WTC11 (cell line): ENCODE measurements around the gene SIN3A. TPM values are rescaled to one million over a fixed set of nuclear protein-coding genes. Genes with fewer than 3 reads are reported as not detected.

Experiments
- ATAC-seq: fragments of 200-7000 bp; cut with Tn5 transposase; 2 replicates; pipeline ENCODE4 v1.10.0; 2021; ENCODE audit warnings: mild to moderate bottlenecking, moderate library complexity
- CTCF ChIA-PET: fragments of 300-600 bp; sonication (Branson Sonifier 250); formaldehyde crosslinking; loops from one replicate; lab custom pipeline; 2021; ENCODE audit warnings: antibody characterized with exemption; lab: Charles Lee
- POLR2A ChIA-PET: fragments of 350-600 bp; sonication (Branson Sonifier 250); formaldehyde crosslinking; loops from one replicate; lab custom pipeline; 2021; ENCODE audit warnings: antibody characterized with exemption; lab: Charles Lee
- DNase-seq: peaks from one replicate; pipeline ENCODE4 v3.0.0; 2021; ENCODE audit warnings: low spot score
- H3K27ac Mint-ChIP-seq: 2 replicates; pipeline ENCODE4 v1.8.0; 2021; ENCODE audit warnings: mixed read lengths
- H3K27me3 Mint-ChIP-seq: 2 replicates; pipeline ENCODE4 v1.8.0; 2021; ENCODE audit warnings: low read depth, mild to moderate bottlenecking, moderate library complexity, mixed read lengths
- H3K36me3 Mint-ChIP-seq: 2 replicates; pipeline ENCODE4 v1.8.0; 2021; ENCODE audit warnings: mixed read lengths
- H3K4me1 Mint-ChIP-seq: 2 replicates; pipeline ENCODE4 v1.8.0; 2022; ENCODE audit warnings: mixed read lengths
- H3K4me3 Mint-ChIP-seq: 2 replicates; pipeline ENCODE4 v1.8.0; 2021; ENCODE audit warnings: mild to moderate bottlenecking, moderate library complexity, mixed read lengths
- H3K9me3 Mint-ChIP-seq: 2 replicates; pipeline ENCODE4 v1.8.0; 2021; ENCODE audit warnings: mixed read lengths
- ATF1 ChIP-seq: sonication (generic); formaldehyde crosslinking; IDR thresholded peaks from 2 replicates; pipeline ENCODE4 v1.8.1; 2023; ENCODE audit warnings: mild to moderate bottlenecking, moderate library complexity, missing genetic modification reagents
- ATF2 ChIP-seq: sonication (generic); formaldehyde crosslinking; IDR thresholded peaks from 2 replicates; pipeline ENCODE4 v1.8.1; 2022; ENCODE audit warnings: low read depth, missing genetic modification reagents, borderline replicate concordance
- CREM ChIP-seq: sonication (generic); formaldehyde crosslinking; IDR thresholded peaks from 2 replicates; pipeline ENCODE4 v1.8.1; 2022; ENCODE audit warnings: mild to moderate bottlenecking, missing genetic modification reagents, moderate library complexity
- FOXK1 ChIP-seq: sonication (generic); formaldehyde crosslinking; IDR thresholded peaks from 2 replicates; pipeline ENCODE4 v1.8.0; 2022; ENCODE audit warnings: mild to moderate bottlenecking, moderate library complexity, missing genetic modification reagents
- GRHL2 ChIP-seq: fragments of 250-450 bp; sonication (Bioruptor Pico); IDR thresholded peaks from 2 replicates; pipeline ENCODE4 v1.8.0; 2022; ENCODE audit warnings: mild to moderate bottlenecking, moderate library complexity; ENCODE audit not compliant: insufficient replicate concordance, severe bottlenecking
- MAX ChIP-seq: sonication (generic); formaldehyde crosslinking; IDR thresholded peaks from 2 replicates; pipeline ENCODE4 v1.8.0; 2022; ENCODE audit warnings: mild to moderate bottlenecking, missing genetic modification reagents
- NR2C2 ChIP-seq: sonication (generic); formaldehyde crosslinking; IDR thresholded peaks from 2 replicates; pipeline ENCODE4 v1.8.0; 2022; ENCODE audit warnings: mild to moderate bottlenecking, missing genetic modification reagents
- NR3C1 ChIP-seq: sonication (generic); formaldehyde crosslinking; conservative IDR thresholded peaks from 2 replicates; pipeline ENCODE4 v1.8.1; 2023; ENCODE audit warnings: low read depth, mild to moderate bottlenecking, missing genetic modification reagents
- OVOL2 ChIP-seq: fragments of 250-450 bp; sonication (Bioruptor Pico); IDR thresholded peaks from 2 replicates; pipeline ENCODE4 v1.9.0; 2021; ENCODE audit warnings: mild to moderate bottlenecking, borderline replicate concordance
- RELA ChIP-seq: sonication (generic); formaldehyde crosslinking; IDR thresholded peaks from 2 replicates; pipeline ENCODE4 v1.8.1; 2022; ENCODE audit warnings: missing genetic modification reagents, mild to moderate bottlenecking, borderline replicate concordance
- RORB ChIP-seq: fragments of 250-450 bp; sonication (Bioruptor Pico); IDR thresholded peaks from 2 replicates; pipeline ENCODE4 v1.9.0; 2021; ENCODE audit warnings: mild to moderate bottlenecking
- SMAD4 ChIP-seq: sonication (generic); formaldehyde crosslinking; IDR thresholded peaks from 2 replicates; pipeline ENCODE4 v1.8.0; 2022; ENCODE audit warnings: mild to moderate bottlenecking, missing genetic modification reagents
- TEAD4 ChIP-seq: sonication (generic); formaldehyde crosslinking; IDR thresholded peaks from 2 replicates; pipeline ENCODE4 v1.8.0; 2022; ENCODE audit warnings: mild to moderate bottlenecking, missing genetic modification reagents
- ZNF138 ChIP-seq: sonication (generic); formaldehyde crosslinking; conservative IDR thresholded peaks from 2 replicates; pipeline ENCODE4 v1.8.1; 2022; ENCODE audit warnings: mild to moderate bottlenecking, moderate library complexity, missing genetic modification reagents
- ZNF219 ChIP-seq: sonication (generic); formaldehyde crosslinking; IDR thresholded peaks from 2 replicates; pipeline ENCODE4 v1.8.0; 2023; ENCODE audit warnings: missing genetic modification reagents, mild to moderate bottlenecking, borderline replicate concordance
- ZNF232 ChIP-seq: sonication (generic); formaldehyde crosslinking; IDR thresholded peaks from 2 replicates; pipeline ENCODE4 v1.8.0; 2022; ENCODE audit warnings: mild to moderate bottlenecking, missing genetic modification reagents
- ZNF317 ChIP-seq: sonication (generic); formaldehyde crosslinking; IDR thresholded peaks from 2 replicates; pipeline ENCODE4 v1.8.1; 2023; ENCODE audit warnings: low read depth, mild to moderate bottlenecking, moderate library complexity, missing genetic modification reagents, borderline replicate concordance
- ZNF396 ChIP-seq: fragments of 250-450 bp; sonication (Bioruptor Pico); IDR thresholded peaks from 2 replicates; pipeline ENCODE4 v1.8.0; 2021; ENCODE audit warnings: mild to moderate bottlenecking, moderate library complexity, borderline replicate concordance
- ZNF423 ChIP-seq: fragments of 250-450 bp; sonication (Bioruptor Pico); IDR thresholded peaks from 2 replicates; pipeline ENCODE4 v2.1.2; 2022; ENCODE audit warnings: mild to moderate bottlenecking, moderate library complexity
- ZNF512 ChIP-seq: sonication (generic); formaldehyde crosslinking; IDR thresholded peaks from 2 replicates; pipeline ENCODE4 v1.8.1; 2022; ENCODE audit warnings: missing genetic modification reagents, borderline replicate concordance
- ZNF671 ChIP-seq: fragments of 250-450 bp; sonication (Bioruptor Pico); IDR thresholded peaks from 2 replicates; pipeline ENCODE4 v1.8.0; 2021; ENCODE audit warnings: mild to moderate bottlenecking
- total RNA-seq: library from RNA; stranded (reverse); gene quantifications from 3 replicates; pipeline ENCODE4 v1.2.3, GENCODE V29; 2021
- TF ChIP-seq, protein P1 (sequence below): fragments of 250-450 bp; sonication (Bioruptor Pico); IDR thresholded peaks from 2 replicates; pipeline ENCODE4 v1.9.0; 2021; ENCODE audit warnings: moderate library complexity, mild to moderate bottlenecking, inconsistent platforms, borderline replicate concordance
- TF ChIP-seq, protein P2 (sequence below): fragments of 250-450 bp; sonication (Bioruptor Pico); IDR thresholded peaks from 2 replicates; pipeline ENCODE4 v2.1.2; 2022; ENCODE audit warnings: mild to moderate bottlenecking, moderate library complexity
- TF ChIP-seq, protein P3 (sequence below): sonication (generic); formaldehyde crosslinking; IDR thresholded peaks from 2 replicates; pipeline ENCODE4 v1.8.0; 2022; ENCODE audit warnings: mild to moderate bottlenecking, missing genetic modification reagents

SIN3A gene
- total RNA-seq, 1 experiment from 2014 or later, result 113 TPM

DNA sequence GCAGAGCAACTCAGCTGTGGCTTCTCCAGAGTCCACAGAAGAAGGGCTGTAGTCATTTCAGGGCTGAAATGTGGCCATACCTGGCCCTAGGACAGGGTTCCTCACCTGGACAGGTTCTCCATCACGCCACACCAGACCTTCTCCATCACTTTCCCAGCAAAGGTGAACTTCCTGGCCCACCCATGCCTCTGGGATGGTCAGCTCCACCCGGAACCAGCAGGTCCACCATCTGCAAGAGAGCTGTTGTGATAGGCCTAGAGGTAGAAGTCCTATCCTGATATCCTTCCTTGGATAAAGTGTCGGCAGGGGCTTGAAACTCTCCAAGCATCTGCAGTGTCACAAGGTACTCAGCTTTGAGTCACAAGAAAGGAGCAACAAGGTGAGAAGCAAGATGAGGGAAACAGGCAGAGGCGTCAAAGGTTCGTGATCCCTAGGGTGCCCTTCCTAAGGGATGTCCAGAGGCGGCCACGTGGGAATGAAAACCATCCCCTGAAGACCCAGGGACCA is 84.0 kb downstream of the SIN3A start:
- H3K36me3 Mint-ChIP-seq, result peaks cover 35% of the 10 kb centered on the region
- CTCF ChIA-PET, result interaction anchor here (0.6 to 2.3 kb wide), 50 partner anchors 8 to 476 kb away, joined by 3 to 40 read pairs (median 5); partner anchors contain the start of genes IMP3, NEIL1, PTPN9 and SIN3A
- no peak overlapping the region for H3K27ac Mint-ChIP-seq
- POLR2A ChIA-PET, result interaction anchor here (0.5 to 3.1 kb wide), 12 partner anchors 16 to 465 kb away, joined by 3 to 33 read pairs (median 7); partner anchors contain the start of genes IMP3, NEIL1, PTPN9 and SIN3A
- H3K4me1 Mint-ChIP-seq, result peaks cover 18% of the 10 kb centered on the region
- no peaks in the 10 kb centered on the region for H3K27me3 Mint-ChIP-seq
- H3K4me3 Mint-ChIP-seq, result peak overlapping the region; percentile 90
- TF ChIP-seq OVOL2 (CRISPR knock-in tag) (no peak), ZNF232 (peak; percentile 65; the same call in 1 of the 2 replicates), MAX (CRISPR knock-in tag) (peak; percentile 82; the same call in 1 of the 2 replicates)
- no peak for ATAC-seq
- H3K9me3 Mint-ChIP-seq, result no peaks in the 10 kb centered on the region
- DNase-seq, result no peak

DNA sequence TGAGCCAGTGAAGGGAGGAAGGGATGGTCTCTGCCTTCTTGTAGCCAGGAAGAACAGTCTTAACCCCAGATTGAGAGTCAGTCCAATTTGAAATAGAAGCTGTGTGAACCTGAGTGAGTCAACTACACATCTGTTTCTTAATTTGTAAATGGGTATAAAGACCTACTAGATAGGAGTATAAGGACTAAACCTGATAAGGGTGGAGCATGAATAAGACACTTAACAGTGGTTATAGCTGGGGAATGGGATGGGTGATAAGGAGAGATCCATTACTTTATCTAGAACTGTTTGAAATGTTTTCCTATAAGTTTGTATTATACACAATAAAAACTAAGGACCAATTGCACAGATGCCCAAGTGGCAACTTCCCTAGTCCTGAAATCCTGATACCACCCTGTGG is 84.5 kb downstream of the SIN3A start:
- H3K27me3 Mint-ChIP-seq, result no peaks in the 10 kb centered on the region
- H3K27ac Mint-ChIP-seq, result no peak overlapping the region
- H3K36me3 Mint-ChIP-seq, result peaks cover 34% of the 10 kb centered on the region
- H3K4me3 Mint-ChIP-seq, result no peak overlapping the region
- POLR2A ChIA-PET, result interaction anchor here (2.0 to 3.1 kb wide), 2 partner anchors 87 to 273 kb away, joined by 19 to 33 read pairs; partner anchors contain the start of gene IMP3
- no peak for TF ChIP-seq CREM
- TF ChIP-seq, all 79 proteins: peak for 0
- CTCF ChIA-PET, result interaction anchor here (1.3 to 2.3 kb wide), 9 partner anchors 8 to 366 kb away, joined by 4 to 40 read pairs (median 18); partner anchors contain the start of genes NEIL1 and SIN3A
- H3K4me1 Mint-ChIP-seq, result peaks cover 18% of the 10 kb centered on the region
- no peak for ATAC-seq
- H3K9me3 Mint-ChIP-seq, result no peaks in the 10 kb centered on the region
- no peak for DNase-seq

GRCh38 chr15:75366163-75366562 is 85.3 kb downstream of the SIN3A start:
- Mint-ChIP-seq H3K36me3 (peaks cover 29% of the 10 kb centered on the region), H3K4me1 (peaks cover 18% of the 10 kb centered on the region), H3K9me3 (no peaks in the 10 kb centered on the region), H3K27me3 (no peaks in the 10 kb centered on the region), H3K4me3 (no peak overlapping the region)
- POLR2A ChIA-PET, result no interaction called here
- ATAC-seq (no peak), DNase-seq (no peak)
- CTCF ChIA-PET, result no interaction called here
- no peak for TF ChIP-seq GRHL2 (CRISPR knock-in tag)
- TF ChIP-seq, protein P1, sequence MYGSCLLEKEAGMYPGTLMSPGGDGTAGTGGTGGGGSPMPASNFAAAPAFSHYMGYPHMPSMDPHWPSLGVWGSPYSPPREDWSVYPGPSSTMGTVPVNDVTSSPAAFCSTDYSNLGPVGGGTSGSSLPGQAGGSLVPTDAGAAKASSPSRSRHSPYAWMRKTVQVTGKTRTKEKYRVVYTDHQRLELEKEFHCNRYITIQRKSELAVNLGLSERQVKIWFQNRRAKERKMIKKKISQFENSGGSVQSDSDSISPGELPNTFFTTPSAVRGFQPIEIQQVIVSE (CRISPR knock-in tag), result no peak
- TF ChIP-seq ZNF396 (CRISPR knock-in tag), result no peak
- TF ChIP-seq, protein P2, sequence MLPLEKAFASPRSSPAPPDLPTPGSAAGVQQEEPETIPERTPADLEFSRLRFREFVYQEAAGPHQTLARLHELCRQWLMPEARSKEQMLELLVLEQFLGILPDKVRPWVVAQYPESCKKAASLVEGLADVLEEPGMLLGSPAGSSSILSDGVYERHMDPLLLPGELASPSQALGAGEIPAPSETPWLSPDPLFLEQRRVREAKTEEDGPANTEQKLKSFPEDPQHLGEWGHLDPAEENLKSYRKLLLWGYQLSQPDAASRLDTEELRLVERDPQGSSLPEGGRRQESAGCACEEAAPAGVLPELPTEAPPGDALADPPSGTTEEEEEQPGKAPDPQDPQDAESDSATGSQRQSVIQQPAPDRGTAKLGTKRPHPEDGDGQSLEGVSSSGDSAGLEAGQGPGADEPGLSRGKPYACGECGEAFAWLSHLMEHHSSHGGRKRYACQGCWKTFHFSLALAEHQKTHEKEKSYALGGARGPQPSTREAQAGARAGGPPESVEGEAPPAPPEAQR (CRISPR knock-in tag), result no peak
- no peak for TF ChIP-seq NR2C2 (CRISPR knock-in tag)
- TF ChIP-seq ZNF317, result no peak
- TF ChIP-seq NR3C1 (CRISPR knock-in tag), result no peak
- TF ChIP-seq, all 79 proteins: peak for 0
- H3K27ac Mint-ChIP-seq, result no peak overlapping the region

- Mint-ChIP-seq H3K9me3 (no peaks in the 10 kb centered on the region), H3K4me3 (no peak overlapping the region), H3K27me3 (no peaks in the 10 kb centered on the region), H3K36me3 (peaks cover 26% of the 10 kb centered on the region), H3K27ac (no peak overlapping the region), H3K4me1 (peaks cover 16% of the 10 kb centered on the region)
- ATAC-seq (no peak), DNase-seq (no peak)
- CTCF ChIA-PET, result no interaction called here
- POLR2A ChIA-PET, result no interaction called here
- TF ChIP-seq RELA (no peak), ZNF671 (CRISPR knock-in tag) (no peak), SMAD4 (CRISPR knock-in tag) (no peak), RORB (CRISPR knock-in tag) (no peak), ATF2 (CRISPR knock-in tag) (no peak), ZNF138 (no peak), ATF1 (CRISPR knock-in tag) (no peak), TEAD4 (CRISPR knock-in tag) (no peak), ZNF512 (no peak), ZNF219 (no peak), ZNF423 (CRISPR knock-in tag) (no peak), FOXK1 (CRISPR knock-in tag) (no peak)
- TF ChIP-seq, protein P3, sequence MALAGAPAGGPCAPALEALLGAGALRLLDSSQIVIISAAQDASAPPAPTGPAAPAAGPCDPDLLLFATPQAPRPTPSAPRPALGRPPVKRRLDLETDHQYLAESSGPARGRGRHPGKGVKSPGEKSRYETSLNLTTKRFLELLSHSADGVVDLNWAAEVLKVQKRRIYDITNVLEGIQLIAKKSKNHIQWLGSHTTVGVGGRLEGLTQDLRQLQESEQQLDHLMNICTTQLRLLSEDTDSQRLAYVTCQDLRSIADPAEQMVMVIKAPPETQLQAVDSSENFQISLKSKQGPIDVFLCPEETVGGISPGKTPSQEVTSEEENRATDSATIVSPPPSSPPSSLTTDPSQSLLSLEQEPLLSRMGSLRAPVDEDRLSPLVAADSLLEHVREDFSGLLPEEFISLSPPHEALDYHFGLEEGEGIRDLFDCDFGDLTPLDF (CRISPR knock-in tag), result no peak
Measured at GRCh38 chr15:75364881-75365280, 86.6 kb downstream of the SIN3A start.
